ENCODE results near the gene CDK1.

The CDK1 gene

GRCh38 chr10:60778214-60778970, at the start of gene CDK1:
Gene CDK1 (plus strand): TSS chr10:60778478. CDS start chr10:60780166, 1,688 bp downstream.
- peak within 1 kb of the TSS; percentile 77 for H3K4me3 ChIP-seq (ENCODE audit: low read depth, low read length)
- peak; percentile 99 for DNase-seq (ENCODE audit: low read depth)
- TF ChIP-seq CTCF (conservative IDR thresholded peaks at IDR 0.05; ENCODE audit: low read depth, low read length) = no peak

GRCh38 chr10:60729106-60729505, 49.2 kb upstream of the CDK1 start:
- DNase-seq (ENCODE audit: low read depth) = no peak
- no peak overlapping the region for H3K4me3 ChIP-seq (ENCODE audit: low read depth, low read length)
- TF ChIP-seq CTCF (conservative IDR thresholded peaks at IDR 0.05; ENCODE audit: low read depth, low read length) = no peak

GRCh38 chr10:60731134-60731885, 47.0 kb upstream of the CDK1 start:
- peak overlapping the region; percentile 74 for H3K4me3 ChIP-seq (ENCODE audit: low read depth, low read length)
- DNase-seq (ENCODE audit: low read depth) = peak; percentile 36

GRCh38 chr10:60732198-60732806, 46.0 kb upstream of the CDK1 start:
- peak overlapping the region; percentile 74 for H3K4me3 ChIP-seq (ENCODE audit: low read depth, low read length)
- TF ChIP-seq CTCF (conservative IDR thresholded peaks at IDR 0.05; ENCODE audit: low read depth, low read length) = no peak
- DNase-seq (ENCODE audit: low read depth) = no peak

More at GRCh38 chr10:60731134-60731885, 47.0 kb upstream of the CDK1 start:
- TF ChIP-seq CTCF (conservative IDR thresholded peaks at IDR 0.05; ENCODE audit: low read depth, low read length) = no peak

- DNase-seq (ENCODE audit: low read depth) = no peak
Observed at GRCh38 chr10:60732807-60733516, 45.3 kb upstream of the CDK1 start.

More at GRCh38 chr10:60732807-60733516, 45.3 kb upstream of the CDK1 start:
- H3K4me3 ChIP-seq (ENCODE audit: low read depth, low read length) = peak overlapping the region; percentile 74
- TF ChIP-seq CTCF (conservative IDR thresholded peaks at IDR 0.05; ENCODE audit: low read depth, low read length) = peak; percentile 23

Data from choroid plexus epithelial cell (primary cell).